Aorta (tissue), 5 donors: ENCODE data around the gene GLI2. TPM values are rescaled to one million over a fixed set of nuclear protein-coding genes. Genes with fewer than 3 reads are reported as not detected.

Experiments
- ATAC-seq: fragments of 200-7000 bp; cut with Tn5 transposase; one replicate; pipeline ENCODE4 v1.9.1; 2022; ENCODE audit warnings: moderate library complexity; ENCODE audit not compliant: low FRiP score
- DNase-seq, 2 donors: peaks; one replicate each; pipeline ENCODE4 v3.0.0-alpha.2; 2020
- H3K27ac ChIP-seq, 2 donors: one replicate each; pipeline ENCODE4 v1.5.1; 2013; ENCODE audit warnings: low read length in 2 of 2, mild to moderate bottlenecking in 2 of 2, moderate library complexity in 2 of 2, control low read depth in 1 of 2, inconsistent platforms in 1 of 2, low read depth in 1 of 2
- H3K27me3 ChIP-seq, 2 donors: one replicate each; pipeline ENCODE4 v1.6.1; 2013; ENCODE audit warnings: control low read depth in 1 of 2, low read length in 1 of 2, mild to moderate bottlenecking in 1 of 2, moderate library complexity in 1 of 2; ENCODE audit not compliant: insufficient read depth in 2 of 2, control insufficient read depth in 1 of 2
- H3K36me3 ChIP-seq, 2 donors: one replicate each; pipeline ENCODE4 v1.6.1; 2013; ENCODE audit warnings: control low read depth in 1 of 2, low read length in 1 of 2, mild to moderate bottlenecking in 1 of 2; ENCODE audit not compliant: insufficient read depth in 2 of 2, control insufficient read depth in 1 of 2
- H3K4me1 ChIP-seq, 2 donors: one replicate each; pipeline ENCODE4 v1.6.1; 2013; ENCODE audit warnings: low read length in 2 of 2, control low read depth in 1 of 2, mild to moderate bottlenecking in 1 of 2, moderate library complexity in 1 of 2; ENCODE audit not compliant: insufficient read depth in 2 of 2, control insufficient read depth in 1 of 2
- H3K4me3 ChIP-seq, 2 donors: one replicate each; pipeline ENCODE4 v1.5.1; 2013; ENCODE audit warnings: low read length in 2 of 2, control low read depth in 1 of 2, mild to moderate bottlenecking in 1 of 2
- H3K9me3 ChIP-seq: one replicate; pipeline ENCODE4 v1.6.1; 2013; ENCODE audit warnings: mild to moderate bottlenecking, low read length; ENCODE audit not compliant: control insufficient read depth
- WGBS, 2 donors: extraction: QIAGEN DNeasy Blood & Tissue Kit; methylation state at CpG; one replicate each; pipeline ENCODE4 v1.1.7; 2013; 5-methylcytosine and 5-hydroxymethylcytosine counted together
- intact Hi-C, 2 donors: fragments of 100-400 bp; cut with DNase I; formaldehyde crosslinking; loops; one replicate each; pipeline versions ENCODE4 v1.14.2 to v1.15.0; 2022
- polyA plus RNA-seq, 2 donors: library from polyadenylated mRNA; stranded (reverse); fragments of 200-250 nt; gene quantifications; one replicate each; pipeline ENCODE4 v1.2.3, GENCODE V29; 2013
- total RNA-seq, 2 donors: library from RNA; stranded (reverse); fragmentation: NEBNext Ultra II Directional; extraction: Animal tissue kit (Norgen Biotek cat#: 25700); gene quantifications; one replicate each; pipeline ENCODE4 v1.2.1, GENCODE V29; 2021
- donor health status: healthy with polysubstance abuse.
- donor health status: Bipolar disorder and iron deficiency.
- donor health status: DM: no; HTN: no; CAD: no.
- donor health status: DM: no; HTN: no; CAD: no.
- donor health status: DM: yes; HTN: yes; CAD: no.

GLI2 gene
- total and polyA plus RNA-seq, 4 donors: 0.88 to 18.5 (median 5.4) TPM

- intact Hi-C loops: no loop called here
- ATAC-seq: no peak
- Histone ChIP-seq H3K36me3 (no peaks in the 10 kb centered on the region), H3K4me1 (no peaks in the 10 kb centered on the region), H3K4me3 (no peak overlapping the region), H3K9me3 (no peaks in the 10 kb centered on the region), H3K27ac (no peak overlapping the region), H3K27me3 (no peaks in the 10 kb centered on the region)
- no peak for DNase-seq
- WGBS, 2 donors: 95 to 96% methylated on average over 3 of the region's 3 CpGs
Observed at GRCh38 chr2:120707816-120708215, 27.9 kb upstream of the GLI2 start.

GRCh38 chr2:120708944-120709607, 26.6 kb upstream of the GLI2 start:
- Histone ChIP-seq H3K4me1 (no peaks in the 10 kb centered on the region), H3K27ac (no peak overlapping the region), H3K27me3 (no peaks in the 10 kb centered on the region), H3K4me3 (no peak overlapping the region), H3K9me3 (no peaks in the 10 kb centered on the region), H3K36me3 (no peaks in the 10 kb centered on the region)
- intact Hi-C loops: no loop called here
- 87 to 91% methylated on average over 14 of the region's 14 CpGs for WGBS, 2 donors
- no peak for DNase-seq
- ATAC-seq: no peak

- intact Hi-C loops: no loop called here
- Histone ChIP-seq H3K27me3 (no peaks in the 10 kb centered on the region), H3K4me3 (no peak overlapping the region), H3K27ac (no peak overlapping the region), H3K36me3 (no peaks in the 10 kb centered on the region), H3K4me1 (no peaks in the 10 kb centered on the region), H3K9me3 (no peaks in the 10 kb centered on the region)
- 66 to 77% methylated on average over 5 of the region's 5 CpGs for WGBS, 2 donors
- DNase-seq (no peak), ATAC-seq (no peak)
Observed at GRCh38 chr2:120709608-120710041, 26.0 kb upstream of the GLI2 start.

- Histone ChIP-seq H3K4me1 (no peaks in the 10 kb centered on the region), H3K36me3 (no peaks in the 10 kb centered on the region), H3K9me3 (no peaks in the 10 kb centered on the region), H3K27ac (no peak overlapping the region), H3K4me3 (no peak overlapping the region), H3K27me3 (no peaks in the 10 kb centered on the region)
- intact Hi-C loops: no loop called here
- DNase-seq: no peak
- no peak for ATAC-seq
- 77 to 87% methylated on average over 16 of the region's 16 CpGs for WGBS, 2 donors
Observed at GRCh38 chr2:120710256-120710655, 25.4 kb upstream of the GLI2 start.

- Histone ChIP-seq H3K36me3 (no peaks in the 10 kb centered on the region), H3K27me3 (no peaks in the 10 kb centered on the region), H3K4me1 (no peaks in the 10 kb centered on the region), H3K27ac (no peak overlapping the region), H3K4me3 (no peak overlapping the region), H3K9me3 (no peaks in the 10 kb centered on the region)
- intact Hi-C loops: no loop called here
- 92 to 93% methylated on average over 5 of the region's 5 CpGs for WGBS, 2 donors
- ATAC-seq (no peak), DNase-seq (no peak)
Observed at GRCh38 chr2:120711694-120712093, 24.0 kb upstream of the GLI2 start.

GRCh38 chr2:120712180-120712681, 23.4 kb upstream of the GLI2 start:
- no peak for DNase-seq
- Histone ChIP-seq H3K27ac (no peak overlapping the region), H3K9me3 (no peaks in the 10 kb centered on the region), H3K4me1 (no peaks in the 10 kb centered on the region), H3K27me3 (no peaks in the 10 kb centered on the region), H3K36me3 (no peaks in the 10 kb centered on the region), H3K4me3 (no peak overlapping the region)
- no peak for ATAC-seq
- WGBS, 2 donors: 85 to 86% methylated on average over 7 of the region's 7 CpGs
- intact Hi-C loops: no loop called here

GRCh38 chr2:120715353-120715752, 20.3 kb upstream of the GLI2 start:
- DNase-seq (no peak), ATAC-seq (no peak)
- H3K36me3 ChIP-seq: no peaks in the 10 kb centered on the region

GRCh38 chr2:120715941-120716340, 19.7 kb upstream of the GLI2 start:
- H3K9me3 ChIP-seq: no peaks in the 10 kb centered on the region
- intact Hi-C loops: no loop called here
- no peaks in the 10 kb centered on the region for H3K4me1 ChIP-seq
- no peak overlapping the region for H3K4me3 ChIP-seq
- 54 to 79% methylated on average over 8 of the region's 8 CpGs for WGBS, 2 donors
- DNase-seq: no peak
- no peak overlapping the region for H3K27ac ChIP-seq
- no peaks in the 10 kb centered on the region for H3K36me3 ChIP-seq
- H3K27me3 ChIP-seq: no peaks in the 10 kb centered on the region
- ATAC-seq: no peak

More at GRCh38 chr2:120715353-120715752, 20.3 kb upstream of the GLI2 start:
- Histone ChIP-seq H3K27ac (no peak overlapping the region), H3K9me3 (no peaks in the 10 kb centered on the region), H3K4me3 (no peak overlapping the region), H3K4me1 (no peaks in the 10 kb centered on the region), H3K27me3 (no peaks in the 10 kb centered on the region)
- WGBS, 2 donors: 56 to 66% methylated on average over 8 of the region's 8 CpGs
- intact Hi-C loops: no loop called here
